ENCODE measurements around the gene TXNL4A. TPM values are rescaled to one million over a fixed set of nuclear protein-coding genes. Genes with fewer than 3 reads are reported as not detected.
A peak's percentile ranks its signal among the peaks of the same experiment; 100 is the strongest.

The TXNL4A gene
- total and polyA plus RNA-seq, 7 donors: 81.5 to 217 (median 112) TPM

GRCh38 chr18:79964330-79965118 is 23.8 kb downstream of the TXNL4A start, which contains the start of gene HSBP1L1:
Gene HSBP1L1 (plus strand): TSS chr18:79964643. CDS start chr18:79964736, 93 bp downstream.
- Histone ChIP-seq H3K4me3 (peak within 1 kb of the TSS; percentile 80), H3K36me3 (ENCODE audit: insufficient read depth in 1 of 2, low read depth in 1 of 2) (peaks cover 0 to 13% of the 10 kb centered on the region in 2 donors), H3K4me1 (peaks cover 8% of the 10 kb centered on the region), H3K27me3 (ENCODE audit: insufficient read depth in 3 of 3, low read length in 2 of 3) (no peaks in the 10 kb centered on the region), H3K9me3 (no peaks in the 10 kb centered on the region), H3K27ac (peak within 1 kb of the TSS; percentile 76)
- peak; percentile 84 to 93 (median 90) for ATAC-seq
- intact Hi-C loops (cut with DNase I): loop anchor here in 1 of 2 donors (2.0 kb wide), 1 partner anchor 24 kb away; the partner anchor contains the start of gene TXNL4A
- TF ChIP-seq, protein P1, sequence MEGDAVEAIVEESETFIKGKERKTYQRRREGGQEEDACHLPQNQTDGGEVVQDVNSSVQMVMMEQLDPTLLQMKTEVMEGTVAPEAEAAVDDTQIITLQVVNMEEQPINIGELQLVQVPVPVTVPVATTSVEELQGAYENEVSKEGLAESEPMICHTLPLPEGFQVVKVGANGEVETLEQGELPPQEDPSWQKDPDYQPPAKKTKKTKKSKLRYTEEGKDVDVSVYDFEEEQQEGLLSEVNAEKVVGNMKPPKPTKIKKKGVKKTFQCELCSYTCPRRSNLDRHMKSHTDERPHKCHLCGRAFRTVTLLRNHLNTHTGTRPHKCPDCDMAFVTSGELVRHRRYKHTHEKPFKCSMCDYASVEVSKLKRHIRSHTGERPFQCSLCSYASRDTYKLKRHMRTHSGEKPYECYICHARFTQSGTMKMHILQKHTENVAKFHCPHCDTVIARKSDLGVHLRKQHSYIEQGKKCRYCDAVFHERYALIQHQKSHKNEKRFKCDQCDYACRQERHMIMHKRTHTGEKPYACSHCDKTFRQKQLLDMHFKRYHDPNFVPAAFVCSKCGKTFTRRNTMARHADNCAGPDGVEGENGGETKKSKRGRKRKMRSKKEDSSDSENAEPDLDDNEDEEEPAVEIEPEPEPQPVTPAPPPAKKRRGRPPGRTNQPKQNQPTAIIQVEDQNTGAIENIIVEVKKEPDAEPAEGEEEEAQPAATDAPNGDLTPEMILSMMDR (IDR thresholded peaks at IDR 0.05): peak; percentile 45
- 2 to 4% (median 3%) methylated on average over 36 to 73 of the region's 73 CpGs for WGBS, 3 donors
- DNase-seq: peak; percentile 67 to 83

GRCh38 chr18:79963658-79964329 is 24.6 kb downstream of the TXNL4A start:
- no peaks in the 10 kb centered on the region for H3K27me3 ChIP-seq (ENCODE audit: insufficient read depth in 3 of 3, low read length in 2 of 3)
- TF ChIP-seq, protein P1 (IDR thresholded peaks at IDR 0.05): no peak
- H3K4me1 ChIP-seq: peaks cover 8% of the 10 kb centered on the region
- 86 to 90% (median 89%) methylated on average over 28 to 30 of the region's 30 CpGs for WGBS, 3 donors
- H3K36me3 ChIP-seq (ENCODE audit: insufficient read depth in 1 of 2, low read depth in 1 of 2): peaks cover 0 to 13% of the 10 kb centered on the region in 2 donors
- peak overlapping the region; percentile 76 for H3K27ac ChIP-seq
- no peak for DNase-seq
- H3K4me3 ChIP-seq: peak overlapping the region; percentile 80
- intact Hi-C loops (cut with DNase I): loop anchor here in 1 of 2 donors (2.0 kb wide), 1 partner anchor 25 kb away; the partner anchor contains the start of gene TXNL4A
- no peak for ATAC-seq
- no peaks in the 10 kb centered on the region for H3K9me3 ChIP-seq

GRCh38 chr18:79962835-79963657 is 25.3 kb downstream of the TXNL4A start:
- ATAC-seq (no peak), DNase-seq (no peak)
- Histone ChIP-seq H3K36me3 (ENCODE audit: insufficient read depth in 1 of 2, low read depth in 1 of 2) (peaks cover 0 to 7% of the 10 kb centered on the region in 2 donors), H3K4me3 (no peak overlapping the region), H3K27ac (no peak overlapping the region), H3K27me3 (ENCODE audit: insufficient read depth in 3 of 3, low read length in 2 of 3) (no peaks in the 10 kb centered on the region), H3K4me1 (peaks cover 8% of the 10 kb centered on the region), H3K9me3 (no peaks in the 10 kb centered on the region)
- intact Hi-C loops (cut with DNase I): no loop called here
- 90 to 93% (median 91%) methylated on average over 30 of the region's 30 CpGs for WGBS, 3 donors
- TF ChIP-seq, protein P1 (IDR thresholded peaks at IDR 0.05): no peak

DNA sequence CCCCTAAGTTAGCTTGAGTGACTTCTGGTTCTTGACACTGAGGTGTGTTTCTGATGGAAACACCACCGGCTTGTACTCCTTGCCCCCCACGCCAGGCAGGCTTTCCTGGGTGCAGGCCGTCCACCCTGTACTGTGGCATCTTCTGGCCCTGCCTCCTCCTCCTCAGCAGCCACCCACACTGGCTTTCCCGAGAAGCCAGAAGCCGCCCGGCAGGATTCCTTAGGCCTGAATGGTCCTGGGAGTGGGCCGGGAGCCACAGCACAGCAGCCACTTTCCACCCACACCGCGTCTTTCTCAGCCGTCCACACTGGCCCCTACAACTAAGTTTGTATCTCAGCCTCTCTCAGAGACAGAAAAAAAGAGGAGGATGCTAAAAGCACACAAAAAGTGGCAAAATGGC is 26.1 kb downstream of the TXNL4A start:
- H3K9me3 ChIP-seq: no peaks in the 10 kb centered on the region
- DNase-seq: no peak
- TF ChIP-seq, protein P1 (IDR thresholded peaks at IDR 0.05): no peak
- H3K27ac ChIP-seq: no peak overlapping the region
- no peak overlapping the region for H3K4me3 ChIP-seq
- WGBS, 3 donors: 58 to 86% (median 72%) methylated on average over 10 of the region's 10 CpGs
- no peaks in the 10 kb centered on the region for H3K27me3 ChIP-seq (ENCODE audit: insufficient read depth in 3 of 3, low read length in 2 of 3)
- no peak for ATAC-seq
- H3K4me1 ChIP-seq: peaks cover 8% of the 10 kb centered on the region
- intact Hi-C loops (cut with DNase I): no loop called here
- H3K36me3 ChIP-seq (ENCODE audit: insufficient read depth in 1 of 2, low read depth in 1 of 2): no peaks in the 10 kb centered on the region

Measured in psoas muscle (tissue), 8 donors.